ENCODE data around the gene KANK3.
"Not testable (repeated sequence)": the region's sequence is repeated elsewhere in the genome, so short reads cannot be mapped to it uniquely, and the experiment has no call there.

The KANK3 gene

DNA sequence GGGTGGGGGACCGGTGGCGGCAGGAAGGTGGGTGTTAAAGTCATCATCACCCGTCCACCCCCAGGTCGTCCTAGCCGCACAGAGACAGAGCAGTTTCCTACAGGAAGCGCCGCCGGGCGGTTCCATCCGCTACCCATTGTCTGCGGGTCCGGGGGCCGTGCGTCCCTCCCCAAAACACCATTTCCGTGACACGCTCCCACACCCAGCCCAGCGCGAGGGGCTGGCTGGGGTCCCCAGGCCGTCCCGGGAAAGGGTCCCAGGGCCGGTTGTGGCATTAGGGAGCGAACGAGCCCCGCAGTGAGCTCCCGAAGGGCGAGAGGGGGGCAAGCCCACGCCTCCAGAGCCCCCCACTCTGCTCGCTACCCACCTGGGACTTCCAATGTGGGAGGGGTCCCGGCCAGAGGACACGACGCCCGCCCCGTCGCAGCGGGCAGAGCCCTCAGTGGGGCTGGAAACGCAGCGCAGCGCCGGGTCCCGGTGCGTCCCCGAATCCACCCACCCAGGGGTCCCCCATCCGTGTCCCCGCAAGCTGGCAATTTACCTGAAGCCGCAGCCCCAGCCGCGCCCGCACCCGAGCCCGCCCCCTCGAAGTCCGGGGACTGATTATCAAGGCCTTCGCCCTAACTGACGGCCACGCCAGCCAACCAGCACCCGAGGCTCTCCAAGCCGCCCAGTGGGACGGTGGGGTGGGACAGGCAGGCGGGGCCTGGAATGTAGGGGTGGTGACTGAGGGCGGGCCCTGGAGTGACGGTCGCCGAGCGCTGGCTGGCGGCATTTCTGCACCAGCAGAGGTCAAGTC, at the start of gene KANK3:
KANK3 (minus strand) TSS at position 579 of the 799 bp plus-strand sequence. CDS start 5,434 bp downstream, outside the sequence.
- DNase-seq = peak; percentile 67 to 74

DNA sequence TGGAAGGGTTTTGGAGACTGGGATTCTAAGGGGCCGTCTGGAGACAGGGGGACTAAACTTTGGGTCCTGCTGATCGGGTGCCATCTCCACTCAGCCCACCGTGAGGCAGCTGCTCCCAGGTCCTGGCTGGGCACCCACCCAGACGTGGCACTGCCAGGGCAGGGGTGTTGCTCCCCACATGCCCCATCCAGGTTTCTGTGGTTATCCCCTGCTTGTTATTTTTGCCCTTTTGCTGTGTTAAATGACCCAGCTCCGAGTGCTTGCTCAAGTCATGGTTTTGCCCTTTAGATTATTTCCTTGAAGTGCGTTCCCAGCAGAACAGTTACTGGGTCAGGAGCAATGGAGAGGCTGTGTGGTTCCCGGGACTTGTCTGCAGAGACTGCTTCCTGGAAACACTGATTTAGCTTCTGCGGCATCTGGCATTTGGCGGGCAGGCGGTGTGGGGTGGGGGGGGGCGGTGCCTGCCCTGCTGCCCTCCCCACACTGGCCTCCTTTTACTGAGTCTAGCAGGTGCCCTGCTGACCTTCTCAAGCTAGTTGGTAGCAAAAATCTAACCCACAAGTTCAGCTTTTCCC, 49.0 kb upstream of the KANK3 start:
- DNase-seq = no peak

DNA sequence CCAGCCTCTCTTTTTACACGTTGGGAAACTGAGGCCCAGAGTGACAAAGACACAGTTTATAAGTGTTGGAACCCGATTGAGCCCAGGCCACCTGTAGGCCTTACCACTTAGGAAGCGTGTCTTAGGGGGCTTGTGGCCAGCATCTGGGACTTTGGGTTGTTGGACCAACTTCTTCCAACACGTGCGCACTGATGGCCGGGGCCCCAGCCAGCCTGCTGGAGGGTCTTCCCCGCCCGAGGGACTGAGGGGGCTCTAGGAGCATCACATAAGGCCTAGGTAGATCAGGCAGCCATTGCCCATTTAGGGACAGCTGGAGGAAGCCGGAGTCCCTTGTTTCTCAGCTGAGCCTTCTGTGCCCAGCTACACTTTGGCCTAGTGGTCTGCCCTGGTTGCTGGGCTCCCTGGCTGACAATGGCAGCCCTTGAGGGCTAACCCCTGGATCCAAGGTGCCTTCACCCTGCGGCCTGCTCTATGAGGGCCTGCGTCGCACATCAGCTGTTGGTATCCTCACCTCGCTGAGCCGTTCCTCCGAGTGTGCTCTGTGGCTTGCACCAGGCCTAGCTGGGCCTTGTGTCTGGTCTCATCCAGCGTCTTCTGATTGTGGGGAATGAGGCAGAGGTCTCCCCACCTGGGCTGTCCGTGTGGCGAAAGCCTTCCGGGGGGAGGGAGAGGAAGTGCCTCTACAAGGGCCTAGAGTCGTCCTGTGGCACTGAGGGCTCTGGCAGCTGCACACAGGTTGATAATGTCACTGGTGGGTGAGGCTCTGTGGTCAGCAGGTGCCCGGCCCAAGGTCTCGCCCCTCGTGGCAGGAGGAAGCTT, 48.3 kb upstream of the KANK3 start:
- no peak for DNase-seq

DNA sequence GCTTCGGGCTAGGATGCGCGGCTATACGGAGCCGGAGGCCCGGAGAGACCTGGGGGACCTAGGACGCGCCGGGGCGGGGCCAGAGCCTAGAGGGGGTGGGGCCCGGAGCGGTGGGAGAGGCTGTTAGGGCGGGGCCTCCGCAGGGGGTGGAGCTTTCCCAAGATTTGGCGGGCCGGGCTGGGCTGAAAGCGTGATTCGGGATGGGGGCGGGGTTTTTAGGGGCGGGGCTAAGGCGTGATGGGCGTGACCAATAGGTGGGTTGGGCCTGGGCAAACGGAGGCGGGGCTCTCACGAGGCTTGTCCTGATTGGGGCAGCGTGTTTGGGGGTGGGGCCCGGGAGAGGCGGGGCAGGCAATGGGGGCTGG, 47.5 kb upstream of the KANK3 start:
- peak; percentile 66 to 70 for DNase-seq

DNA sequence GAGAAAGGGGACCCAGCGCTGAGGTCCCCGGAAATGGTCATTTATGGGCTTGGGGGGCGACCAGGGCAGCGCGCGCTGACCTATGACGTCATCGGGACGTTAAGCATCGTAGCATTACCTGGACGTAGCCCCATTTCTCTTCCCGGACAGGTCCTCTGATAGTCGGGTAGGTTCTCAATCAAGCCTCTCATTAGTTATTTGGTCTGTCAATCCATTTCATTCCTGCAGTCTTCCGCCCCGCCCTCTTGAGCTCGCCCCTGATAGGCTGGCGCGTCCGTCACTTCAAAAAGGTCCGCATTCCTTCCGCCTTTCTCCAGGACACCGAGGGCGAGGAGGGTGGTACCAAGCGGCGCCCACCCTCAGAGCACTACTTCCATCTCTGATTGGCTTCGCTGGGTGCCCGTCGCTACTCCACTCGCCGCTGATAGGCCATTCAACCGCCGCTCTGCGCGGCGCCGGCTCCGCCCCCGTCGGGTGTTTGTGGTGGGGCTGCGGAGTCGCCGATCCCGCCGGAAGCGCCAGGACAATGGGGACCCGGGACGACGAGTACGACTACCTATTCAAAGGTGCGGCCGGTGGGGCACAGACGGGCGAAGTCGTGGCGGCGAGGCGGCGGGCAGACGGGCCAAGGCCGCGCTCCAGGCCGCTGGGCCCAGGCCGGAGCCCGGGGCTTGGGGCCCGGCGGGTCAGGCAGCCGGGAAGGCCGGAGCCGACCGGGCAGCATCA, 47.0 kb upstream of the KANK3 start, which contains the start of gene RAB11B:
RAB11B (plus strand) TSS at position 470 of the 726 bp plus-strand sequence; CDS start at position 527, 57 bp downstream.
- peak; percentile 99 for DNase-seq

DNA sequence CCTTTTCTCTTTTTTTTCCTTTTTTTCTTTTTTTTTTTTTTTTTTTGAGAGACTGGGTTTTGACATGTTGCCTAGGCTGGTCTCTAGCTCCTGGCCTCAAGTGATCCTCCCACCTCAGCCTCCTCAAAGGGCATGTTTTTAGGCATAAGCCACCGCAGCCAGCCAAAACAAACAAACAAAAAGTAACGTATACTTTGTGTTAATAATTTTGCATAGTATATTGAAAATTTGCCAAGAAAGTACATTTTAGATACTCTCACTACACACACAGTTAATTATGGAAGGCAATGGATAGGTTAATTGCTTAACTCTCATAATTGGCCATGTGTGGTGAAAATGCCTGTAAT, 45.5 kb upstream of the KANK3 start:
- no peak for DNase-seq

DNA sequence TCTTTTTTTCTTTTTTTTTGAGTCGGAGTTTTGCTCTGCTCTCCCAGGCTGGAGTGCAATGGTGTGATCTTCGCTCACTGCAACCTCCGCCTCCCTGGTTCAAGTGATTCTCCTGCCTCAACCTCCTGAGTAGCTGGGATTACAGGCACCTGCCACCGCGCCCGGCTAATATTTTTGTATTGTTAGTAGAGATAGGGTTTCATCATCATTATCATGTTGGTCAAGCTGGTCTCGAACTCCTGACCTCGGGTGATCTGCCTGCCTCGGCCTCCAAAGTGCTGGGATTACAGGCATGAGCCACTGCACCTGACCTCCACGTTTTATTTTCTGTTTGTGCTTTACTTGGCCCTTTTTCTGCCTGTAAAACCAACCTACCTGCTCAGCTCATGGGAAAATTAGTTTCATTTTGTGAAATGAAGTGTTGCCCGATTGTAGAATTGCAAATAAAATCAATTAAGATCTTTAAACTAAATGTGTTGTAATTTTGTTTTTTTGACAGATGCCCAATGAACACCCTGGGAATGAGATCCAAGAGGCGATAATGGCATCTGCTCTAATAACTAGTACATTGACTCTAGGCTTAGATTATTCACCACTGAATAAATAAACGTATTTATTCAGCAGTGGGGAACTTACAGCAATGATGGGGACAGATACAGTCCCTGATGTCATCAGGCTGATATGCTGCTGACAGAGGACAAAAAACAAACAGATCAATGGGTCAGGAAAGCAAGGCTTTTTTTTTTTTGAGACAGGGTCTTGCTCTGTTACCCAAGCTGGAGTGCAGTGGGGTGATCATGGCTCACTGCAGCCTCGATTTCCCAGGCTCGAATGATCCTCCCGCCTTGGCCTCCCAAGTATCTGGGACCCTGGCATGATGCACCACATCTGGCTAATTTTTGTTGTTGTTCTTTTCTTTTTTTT, 44.9 kb upstream of the KANK3 start:
- DNase-seq = no peak

DNA sequence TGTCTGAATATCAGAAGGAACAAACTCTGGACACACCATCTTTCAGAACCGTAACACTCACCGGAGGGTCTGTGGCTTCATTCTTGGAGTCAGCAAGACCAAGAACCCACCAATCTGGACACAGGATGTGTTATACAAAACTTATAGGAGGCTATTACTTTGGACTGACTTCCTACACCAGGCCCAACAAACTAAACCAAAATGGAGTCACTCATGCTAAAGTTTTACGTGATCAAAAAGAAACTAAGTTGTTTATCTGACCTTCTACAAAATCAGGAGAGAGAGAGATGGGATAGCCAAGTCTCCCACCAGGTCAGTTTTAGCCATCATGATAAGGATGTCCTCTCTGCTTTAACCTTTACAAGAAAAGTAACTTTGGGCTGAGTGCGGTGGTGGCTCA, 43.9 kb upstream of the KANK3 start:
- DNase-seq = no peak

DNA sequence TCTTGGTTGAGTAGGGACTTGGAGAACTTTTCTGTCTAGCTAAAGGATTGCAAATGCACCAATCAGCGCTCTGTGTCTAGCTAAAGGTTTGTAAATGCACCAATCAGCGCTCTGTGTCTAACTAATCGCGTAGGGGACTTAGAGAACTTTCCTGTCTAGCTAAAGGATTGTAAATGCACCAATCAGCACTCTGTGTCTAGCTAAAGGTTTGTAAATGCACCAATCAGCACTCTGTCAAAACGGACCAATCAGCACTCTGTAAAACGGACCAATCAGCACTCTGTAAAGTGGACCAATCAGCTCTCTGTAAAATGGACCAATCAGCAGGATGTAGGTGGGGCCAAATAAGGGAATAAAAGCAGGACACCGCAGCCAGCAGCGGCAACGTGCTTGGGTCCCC, 43.4 kb upstream of the KANK3 start:
- not testable (repeated sequence) for DNase-seq

DNA sequence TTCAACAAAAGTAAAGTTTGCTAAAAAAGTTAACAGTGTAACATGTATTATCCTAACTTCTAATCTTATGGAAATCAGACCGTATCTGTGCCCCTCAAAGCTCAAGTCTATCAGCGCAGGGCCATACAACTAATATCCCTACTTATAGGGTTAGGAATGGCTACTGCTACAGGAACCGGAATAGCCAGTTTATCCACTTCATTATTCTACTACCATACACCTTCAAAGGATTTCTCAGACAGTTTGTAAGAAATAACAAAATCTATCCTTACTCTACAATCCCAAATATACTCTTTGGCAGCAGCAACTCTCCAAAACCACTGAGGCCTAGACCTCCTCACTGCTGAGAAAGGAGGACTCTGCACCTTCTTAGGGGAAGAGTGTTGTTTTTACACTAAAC, 42.5 kb upstream of the KANK3 start:
- not testable (repeated sequence) for DNase-seq

DNA sequence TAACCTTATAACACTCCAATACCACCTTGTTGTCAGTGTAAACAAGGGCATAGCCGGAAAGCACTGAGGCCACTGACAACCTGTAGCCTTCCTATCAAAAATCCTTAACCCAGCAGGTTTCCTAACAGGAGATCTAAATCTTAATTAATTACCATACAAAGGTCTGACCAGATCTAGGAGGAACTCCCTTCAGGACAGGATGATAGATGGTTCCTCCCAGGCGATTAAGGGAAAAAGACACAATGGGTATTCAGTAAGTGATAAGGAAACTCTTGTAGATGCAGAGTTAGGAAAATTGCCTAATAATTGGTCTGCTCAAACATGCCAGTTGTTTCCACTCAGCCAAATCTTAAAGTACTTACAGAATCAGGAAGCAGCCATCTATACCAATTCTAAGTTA, 42.0 kb upstream of the KANK3 start:
- not testable (repeated sequence) for DNase-seq

DNA sequence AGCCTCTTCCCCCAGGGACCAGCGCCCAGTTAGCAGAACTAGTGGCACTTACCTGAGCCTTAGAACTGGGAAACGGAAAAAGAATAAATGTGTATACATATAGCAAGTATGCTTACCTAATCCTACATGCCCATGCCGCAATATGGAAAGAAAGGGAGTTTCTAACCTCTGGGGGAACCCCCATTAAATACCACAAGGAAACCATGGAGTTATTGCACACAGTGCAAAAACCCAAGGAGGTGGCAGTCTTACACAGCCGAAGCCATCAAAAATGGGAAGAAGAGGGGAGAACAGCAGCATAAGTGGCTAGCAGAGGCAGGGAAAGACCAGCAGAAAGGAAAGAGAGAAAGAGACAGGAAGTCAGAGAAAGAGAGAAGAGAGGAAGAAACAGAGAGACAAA, 41.5 kb upstream of the KANK3 start:
- DNase-seq = not testable (repeated sequence)

DNA sequence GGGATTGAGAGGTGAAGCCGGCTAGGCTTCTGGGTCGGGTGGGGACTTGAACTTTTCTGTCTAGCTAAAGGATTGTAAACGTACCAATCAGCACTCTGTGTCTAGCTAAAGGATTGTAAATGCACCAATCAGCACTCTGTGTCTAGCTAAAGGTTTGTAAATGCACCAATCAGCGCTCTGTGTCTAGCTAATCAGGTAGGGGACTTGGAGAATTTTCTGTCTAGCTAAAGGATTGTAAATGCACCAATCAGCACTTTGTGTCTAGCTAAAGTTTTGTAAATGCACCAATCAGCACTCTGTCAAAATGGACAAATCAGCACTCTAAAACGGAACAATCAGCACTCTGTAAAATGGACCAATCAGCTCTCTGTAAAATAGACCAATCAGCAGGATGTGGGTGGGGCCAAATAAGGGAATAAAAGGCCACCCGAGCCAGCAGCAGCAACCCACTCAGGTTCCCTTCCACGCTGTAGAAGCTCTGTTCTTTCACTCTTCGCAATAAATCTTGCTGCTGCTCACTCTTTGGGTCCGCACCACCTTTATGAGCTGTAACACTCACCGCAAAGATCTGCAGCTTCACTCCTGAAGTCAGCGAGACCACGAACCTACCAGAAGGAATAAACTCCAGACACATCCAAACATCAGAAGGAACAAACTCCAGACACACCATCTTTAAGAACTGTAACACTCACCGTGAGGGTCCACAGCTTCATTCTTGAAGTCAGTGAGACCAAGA, 36.3 kb upstream of the KANK3 start:
- DNase-seq = not testable (repeated sequence)

DNA sequence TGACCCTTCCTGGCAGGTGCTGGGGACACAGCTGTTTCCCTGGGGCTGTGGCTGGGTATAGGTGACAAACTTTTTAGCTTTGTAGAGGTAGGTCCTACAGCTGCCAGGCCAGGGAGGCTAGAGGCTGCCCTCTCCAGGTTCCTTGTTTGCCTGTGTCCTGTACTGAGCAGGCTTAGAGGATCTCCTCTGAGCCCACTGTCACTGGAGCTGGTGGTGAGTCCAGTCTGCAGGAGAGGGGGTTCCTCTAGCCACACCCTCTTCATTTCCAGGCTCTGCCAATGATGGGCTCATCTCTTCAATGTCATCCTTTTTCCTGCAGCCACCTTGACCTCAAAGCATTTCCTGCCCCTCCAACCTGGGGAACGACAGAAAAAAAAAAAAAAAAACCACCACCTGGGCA, 34.5 kb upstream of the KANK3 start:
- no peak for DNase-seq

DNA sequence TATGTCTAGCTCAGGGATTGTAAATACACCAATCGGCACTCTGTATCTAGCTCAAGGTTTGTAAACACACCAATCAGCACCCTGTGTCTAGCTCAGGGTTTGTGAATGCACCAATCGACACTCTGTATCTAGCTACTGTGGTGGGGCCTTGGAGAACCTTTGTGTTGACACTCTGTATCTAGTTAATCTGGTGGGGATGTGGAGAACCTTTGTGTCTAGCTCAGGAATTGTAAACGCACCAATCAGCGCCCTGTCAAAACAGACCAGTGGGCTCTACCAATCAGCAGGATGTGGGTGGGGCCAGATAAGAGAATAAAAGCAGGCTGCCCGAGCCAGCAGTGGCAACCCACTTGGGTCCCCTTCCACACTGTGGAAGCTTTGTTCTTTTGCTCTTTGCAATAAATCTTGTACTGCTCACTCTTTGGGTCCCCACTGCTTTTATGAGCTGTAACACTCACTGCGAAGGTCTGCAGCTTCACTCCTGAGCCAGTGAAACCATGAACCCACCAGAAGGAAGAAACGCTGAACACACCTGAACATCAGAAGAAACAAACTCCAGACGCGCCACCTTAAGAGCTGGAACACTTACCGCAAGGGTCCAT, 33.4 kb upstream of the KANK3 start:
- not testable (repeated sequence) for DNase-seq

DNA sequence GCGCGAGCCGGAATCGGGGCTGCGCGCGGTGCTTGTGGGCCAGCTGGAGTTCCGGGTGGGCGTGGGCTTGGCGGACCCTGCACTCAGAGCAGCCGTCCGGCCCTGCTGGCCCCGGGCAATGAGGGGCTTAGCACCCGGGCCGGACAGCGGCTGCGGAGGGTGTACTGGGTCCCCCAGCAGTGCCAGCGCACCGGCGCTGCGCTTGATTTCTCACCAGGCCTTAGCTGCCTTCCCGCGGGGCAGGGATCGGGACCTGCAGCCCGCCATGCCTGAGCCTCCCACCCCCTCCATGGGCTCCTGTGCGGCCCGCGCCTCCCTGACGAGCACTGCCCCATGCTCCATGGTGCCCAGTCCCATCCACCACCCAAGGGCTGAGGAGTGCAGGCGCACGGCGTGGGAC, 32.7 kb upstream of the KANK3 start:
- not testable (repeated sequence) for DNase-seq

DNA sequence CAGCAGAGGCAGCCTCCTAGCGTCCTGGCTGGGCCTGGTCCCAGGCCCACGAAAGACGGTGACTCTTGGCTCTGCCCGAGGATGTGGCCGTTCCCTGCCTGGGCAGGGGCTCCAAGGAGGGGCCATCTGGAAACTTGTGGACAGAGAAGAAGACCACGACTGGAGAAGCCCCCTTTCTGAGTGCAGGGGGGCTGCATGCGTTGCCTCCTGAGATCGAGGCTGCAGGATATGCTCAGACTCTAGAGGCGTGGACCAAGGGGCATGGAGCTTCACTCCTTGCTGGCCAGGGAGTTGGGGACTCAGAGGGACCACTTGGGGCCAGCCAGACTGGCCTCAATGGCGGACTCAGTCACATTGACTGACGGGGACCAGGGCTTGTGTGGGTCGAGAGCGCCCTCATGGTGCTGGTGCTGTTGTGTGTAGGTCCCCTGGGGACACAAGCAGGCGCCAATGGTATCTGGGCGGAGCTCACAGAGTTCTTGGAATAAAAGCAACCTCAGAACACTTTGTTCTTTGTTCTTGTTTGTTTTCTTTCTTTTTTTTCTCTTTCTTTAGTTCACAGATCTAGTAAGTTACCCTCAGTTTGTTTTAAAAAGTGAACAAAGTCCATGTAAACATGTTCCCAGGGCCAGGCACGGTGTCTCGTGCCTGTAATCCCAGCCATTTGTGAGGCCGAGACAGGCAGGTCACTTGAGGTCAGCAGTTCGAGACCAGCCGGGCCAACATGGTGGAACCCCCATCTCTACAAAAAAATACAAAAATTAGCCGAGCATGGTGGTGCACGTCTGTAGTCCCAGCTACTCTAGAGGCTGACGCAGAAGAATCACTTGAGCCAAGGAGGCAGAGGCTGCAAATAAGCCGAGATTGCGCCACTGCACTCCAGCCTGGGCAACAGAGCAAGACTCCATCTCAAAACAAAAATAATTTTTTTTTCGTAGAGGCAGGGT, 31.1 kb upstream of the KANK3 start:
- no peak for DNase-seq

DNA sequence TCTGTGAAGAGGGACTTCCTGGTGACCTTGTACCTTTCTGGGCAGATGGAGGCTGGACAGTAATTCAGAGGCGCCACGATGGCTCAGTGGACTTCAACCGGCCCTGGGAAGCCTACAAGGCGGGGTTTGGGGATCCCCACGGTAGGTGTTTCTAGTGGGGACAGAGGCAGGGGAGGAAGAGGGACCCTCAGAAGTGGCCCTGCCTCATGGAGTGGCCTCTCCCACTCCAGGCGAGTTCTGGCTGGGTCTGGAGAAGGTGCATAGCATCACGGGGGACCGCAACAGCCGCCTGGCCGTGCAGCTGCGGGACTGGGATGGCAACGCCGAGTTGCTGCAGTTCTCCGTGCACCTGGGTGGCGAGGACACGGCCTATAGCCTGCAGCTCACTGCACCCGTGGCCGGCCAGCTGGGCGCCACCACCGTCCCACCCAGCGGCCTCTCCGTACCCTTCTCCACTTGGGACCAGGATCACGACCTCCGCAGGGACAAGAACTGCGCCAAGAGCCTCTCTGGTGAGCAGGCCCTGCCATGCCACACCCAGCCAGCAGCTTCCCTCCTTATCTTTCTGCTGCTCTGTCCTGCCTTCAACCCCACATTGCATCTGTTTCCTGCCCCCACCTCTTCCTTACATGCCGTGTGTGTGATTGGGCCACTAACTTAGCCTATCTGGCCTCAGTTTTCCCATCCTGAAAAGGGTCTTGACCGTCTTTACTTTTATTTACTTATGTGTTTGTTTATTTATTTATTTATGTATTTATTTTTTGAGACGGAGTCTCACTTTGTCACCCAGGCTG, 28.1 kb upstream of the KANK3 start:
- no peak for DNase-seq
